NCI-H748 (cell line): ENCODE data around the gene NAV2.

ENCODE experiments used
- DNase-seq: peaks from one replicate; lab custom pipeline; 2025; ENCODE audit not compliant: unreplicated experiment; lab: John Stamatoyannopoulos, UW

The NAV2 gene

DNA sequence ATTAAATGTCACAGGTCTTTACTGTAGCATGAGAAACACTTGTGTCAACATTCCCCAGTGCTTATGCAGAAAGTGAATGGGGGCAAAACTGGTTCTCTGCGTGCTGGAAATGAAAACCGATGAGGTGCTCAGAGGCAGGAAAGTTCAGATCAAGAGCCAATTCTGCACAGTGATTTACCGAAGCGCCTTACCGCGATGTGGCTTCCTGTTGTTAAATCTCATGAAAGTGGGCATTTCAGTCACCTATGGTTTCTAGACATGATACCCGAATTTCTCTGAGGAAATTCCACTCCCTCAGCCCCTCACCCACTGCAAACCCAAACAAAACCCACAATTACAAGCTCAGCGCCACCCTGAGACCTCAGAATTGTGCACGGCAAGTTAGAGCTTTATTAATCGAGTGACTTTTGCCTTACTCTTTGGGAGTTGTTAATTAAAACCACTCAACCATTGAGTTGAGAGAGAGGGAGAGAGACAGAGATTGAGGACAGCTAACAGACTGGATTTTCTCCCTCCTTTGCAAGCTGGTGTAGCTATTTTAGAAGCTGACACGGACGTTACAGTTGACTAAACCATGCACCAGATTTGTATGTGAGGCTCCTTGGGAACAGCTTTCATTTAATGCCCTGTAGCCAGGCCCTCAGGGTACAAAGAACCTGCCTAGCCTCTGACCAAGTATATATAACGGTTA, 251.2 kb downstream of the NAV2 start:
- peak; percentile 56 for DNase-seq

DNA sequence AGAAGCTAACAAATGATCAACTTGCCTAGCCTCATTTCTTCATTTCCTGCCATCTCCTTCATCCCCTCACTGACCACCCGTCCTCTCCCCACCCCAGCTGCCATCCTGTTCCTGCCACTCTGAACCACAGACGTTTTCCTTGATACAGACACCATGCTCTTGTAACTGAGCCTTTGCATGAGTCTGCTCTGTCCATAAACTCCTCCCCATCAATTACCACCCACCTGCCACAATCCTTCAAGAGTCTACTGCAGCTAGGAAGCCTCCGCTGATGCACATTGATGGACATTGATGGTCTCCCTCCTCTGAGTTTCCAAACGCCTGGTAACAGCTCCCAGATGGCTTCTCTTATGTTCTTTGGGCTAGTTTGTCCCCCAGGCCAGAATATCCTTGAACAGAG, 253.8 kb downstream of the NAV2 start:
- DNase-seq: no peak

DNA sequence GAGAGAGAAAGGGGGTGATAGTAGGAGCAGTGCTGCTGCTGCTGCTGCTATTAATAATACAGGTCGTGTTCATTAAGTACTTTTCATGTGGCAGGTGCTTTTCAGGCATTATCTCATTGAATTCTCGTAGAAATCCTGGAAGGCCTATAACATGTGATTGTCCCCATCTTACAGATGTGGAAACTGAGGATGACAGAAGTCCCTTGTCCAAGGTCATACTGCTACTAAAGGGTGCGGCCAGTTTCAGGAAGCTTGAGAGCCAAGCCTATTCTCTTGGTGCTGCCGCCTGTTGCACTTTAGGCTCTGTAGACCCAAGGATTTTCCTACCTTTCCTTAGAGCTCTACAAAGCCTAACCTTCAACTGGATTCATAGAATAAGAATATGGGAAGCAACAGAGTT, 254.3 kb downstream of the NAV2 start:
- no peak for DNase-seq

DNA sequence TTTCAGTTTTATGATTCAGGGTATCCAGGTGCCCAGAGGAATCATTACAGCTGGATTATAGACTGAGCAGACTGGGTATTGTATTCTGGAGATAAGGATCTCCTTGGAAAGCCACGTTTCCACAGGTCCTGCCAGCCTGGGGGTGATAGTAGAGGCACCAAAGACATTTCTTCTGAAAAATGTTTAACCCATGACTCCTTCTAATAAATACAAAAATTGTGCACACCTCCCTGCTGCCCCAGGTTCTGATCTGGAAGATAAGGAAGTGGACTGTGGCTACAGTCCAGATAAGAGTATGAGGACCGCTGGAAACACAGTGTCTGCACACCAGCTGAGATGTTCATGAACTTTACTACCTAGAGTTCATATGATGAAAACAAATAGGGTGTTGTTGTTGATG, 255.2 kb downstream of the NAV2 start:
- no peak for DNase-seq

DNA sequence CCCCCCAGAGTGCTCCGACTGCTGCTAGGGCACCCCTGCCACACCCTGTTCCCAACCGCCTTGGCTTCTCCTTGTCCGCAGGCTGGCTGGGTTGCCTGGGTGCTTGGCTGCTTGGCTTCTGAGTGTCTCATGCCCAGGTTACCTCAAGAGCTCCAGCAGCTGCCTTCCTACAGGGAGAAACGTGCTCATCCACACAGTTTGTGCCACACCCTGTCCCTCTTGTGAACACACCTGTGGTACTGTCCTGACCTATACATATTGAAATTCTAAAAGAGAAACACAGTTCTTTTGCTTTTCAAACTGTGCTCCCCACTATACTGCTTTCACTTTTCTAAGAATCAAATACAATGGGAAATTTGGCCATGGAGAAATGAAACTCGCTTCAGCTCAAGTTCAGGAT, 256.2 kb downstream of the NAV2 start:
- DNase-seq: peak; percentile 91

DNA sequence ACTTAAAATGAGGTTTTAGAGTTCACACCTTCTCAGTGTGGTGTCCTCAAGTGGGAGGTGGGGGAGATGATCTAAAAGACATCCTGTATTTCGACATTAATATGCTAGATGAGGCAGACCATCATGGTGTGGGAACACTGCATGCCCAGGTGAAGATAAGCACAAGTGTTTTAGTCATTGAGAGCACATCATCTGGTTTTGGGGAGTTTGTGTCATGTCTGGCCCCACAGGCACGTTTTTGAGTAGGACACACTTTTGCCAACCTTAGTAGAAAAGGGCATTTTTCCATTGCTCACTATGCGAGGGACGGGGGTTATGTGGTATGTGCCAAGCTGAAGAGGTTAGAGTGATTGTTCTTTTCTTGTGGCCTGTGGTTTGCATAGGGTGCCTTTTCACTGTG, 258.3 kb downstream of the NAV2 start:
- no peak for DNase-seq

DNA sequence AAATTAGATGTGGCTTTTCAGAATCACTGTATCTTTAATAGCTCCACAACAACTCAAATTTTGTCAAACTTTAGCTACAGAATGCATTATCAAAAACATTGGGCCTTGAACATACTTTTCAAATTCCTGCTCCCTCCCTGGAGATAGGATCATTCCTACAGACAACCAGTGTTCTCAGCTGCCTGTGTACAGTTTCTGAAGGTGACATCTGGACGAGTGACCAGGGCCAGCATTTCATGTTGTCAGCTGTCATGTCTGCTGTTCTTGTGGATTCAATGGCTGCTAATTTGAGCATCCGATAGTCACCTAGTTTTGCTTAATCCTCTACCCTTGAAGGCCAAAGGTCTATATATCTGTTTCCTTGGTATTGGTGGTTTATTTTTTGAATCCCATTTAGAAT, 259.5 kb downstream of the NAV2 start:
- DNase-seq: no peak

DNA sequence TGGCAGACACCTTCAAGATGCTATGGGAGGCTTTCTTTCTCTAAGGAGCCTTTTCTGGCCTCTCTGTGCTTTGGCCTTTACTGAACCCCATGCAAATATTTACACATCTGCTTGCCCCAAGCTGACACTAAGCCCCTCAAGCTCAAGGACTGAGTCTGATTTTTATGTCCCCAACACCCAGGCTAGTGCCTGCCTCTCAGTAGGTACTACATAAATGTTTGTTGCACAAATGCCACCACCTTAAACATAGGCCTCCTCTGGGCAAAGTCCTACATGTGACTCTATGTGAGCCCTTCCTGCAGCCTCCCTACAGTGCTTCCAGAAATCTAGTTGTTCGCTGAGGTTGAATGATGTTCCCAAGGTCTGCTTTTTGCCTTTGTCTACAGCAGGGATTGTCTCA, 260.0 kb downstream of the NAV2 start:
- no peak for DNase-seq

DNA sequence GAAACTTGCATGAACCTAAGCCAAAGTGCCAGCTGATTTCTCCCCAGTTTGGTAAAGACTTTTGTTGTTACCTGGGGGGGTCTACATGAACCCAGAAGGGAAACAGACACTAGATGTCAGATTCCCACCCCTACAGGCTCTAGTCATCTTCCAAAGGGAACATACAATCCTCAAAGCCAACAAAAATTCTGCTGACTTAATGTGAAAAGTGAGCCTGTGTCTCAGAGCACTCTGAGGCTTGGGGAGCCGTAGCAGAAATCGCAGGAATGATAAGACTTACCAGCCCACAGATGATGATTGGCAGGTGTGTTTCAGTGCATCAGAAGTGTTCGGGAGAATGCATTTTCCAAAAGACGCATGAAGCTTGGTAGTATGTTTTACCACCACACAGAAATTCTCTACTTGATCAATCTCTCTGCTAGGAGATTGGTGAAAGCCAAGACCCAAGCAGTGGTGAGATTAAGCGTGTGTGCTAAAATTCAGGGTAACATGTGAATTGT, 260.5 kb downstream of the NAV2 start:
- DNase-seq: no peak

DNA sequence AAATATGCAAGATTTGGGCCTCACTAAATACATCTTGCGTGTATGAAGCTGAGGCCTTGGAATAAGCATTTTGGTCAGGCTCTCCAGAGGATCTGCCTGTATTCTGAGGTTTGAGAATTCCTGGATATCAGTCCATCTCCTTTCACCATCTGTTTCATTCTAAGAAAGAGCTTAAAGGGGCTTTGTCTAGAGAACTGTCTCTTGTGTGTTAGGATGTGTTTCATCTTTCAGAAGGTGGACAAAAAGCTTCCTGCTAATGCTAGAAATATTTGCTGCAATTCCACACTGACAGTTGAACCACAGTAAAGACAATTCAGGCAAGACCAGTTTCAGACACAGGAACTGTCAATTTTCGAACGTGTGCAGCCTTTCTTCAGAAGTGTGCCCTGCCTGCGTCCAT, 262.2 kb downstream of the NAV2 start:
- DNase-seq: no peak

DNA sequence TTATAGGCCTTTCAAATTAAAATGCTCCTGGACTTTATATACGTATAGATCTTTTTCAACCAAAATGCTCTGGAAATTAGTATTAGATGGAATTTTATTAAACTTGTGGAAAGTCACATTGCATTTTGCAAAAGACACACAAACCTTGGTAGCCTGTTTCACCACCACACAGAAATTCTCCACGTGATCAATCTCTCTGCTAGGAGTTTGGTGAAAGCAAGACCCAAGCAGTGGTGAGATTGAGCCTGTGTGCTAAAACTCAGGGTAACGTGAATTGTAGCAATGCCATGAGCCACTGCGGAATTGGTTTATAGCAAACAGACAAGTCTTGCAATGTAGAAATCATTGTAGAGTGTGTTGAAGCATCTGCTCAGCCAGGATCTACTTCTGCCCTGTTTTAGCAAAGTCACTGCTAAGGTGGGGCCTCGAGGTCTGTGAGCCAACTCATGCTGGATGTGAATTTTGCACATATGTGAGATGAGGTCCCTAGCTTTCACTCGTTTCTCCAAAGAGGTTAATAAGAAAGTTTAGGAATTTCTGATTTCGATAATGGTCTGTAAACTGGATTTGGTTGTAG, 262.9 kb downstream of the NAV2 start:
- DNase-seq: no peak

DNA sequence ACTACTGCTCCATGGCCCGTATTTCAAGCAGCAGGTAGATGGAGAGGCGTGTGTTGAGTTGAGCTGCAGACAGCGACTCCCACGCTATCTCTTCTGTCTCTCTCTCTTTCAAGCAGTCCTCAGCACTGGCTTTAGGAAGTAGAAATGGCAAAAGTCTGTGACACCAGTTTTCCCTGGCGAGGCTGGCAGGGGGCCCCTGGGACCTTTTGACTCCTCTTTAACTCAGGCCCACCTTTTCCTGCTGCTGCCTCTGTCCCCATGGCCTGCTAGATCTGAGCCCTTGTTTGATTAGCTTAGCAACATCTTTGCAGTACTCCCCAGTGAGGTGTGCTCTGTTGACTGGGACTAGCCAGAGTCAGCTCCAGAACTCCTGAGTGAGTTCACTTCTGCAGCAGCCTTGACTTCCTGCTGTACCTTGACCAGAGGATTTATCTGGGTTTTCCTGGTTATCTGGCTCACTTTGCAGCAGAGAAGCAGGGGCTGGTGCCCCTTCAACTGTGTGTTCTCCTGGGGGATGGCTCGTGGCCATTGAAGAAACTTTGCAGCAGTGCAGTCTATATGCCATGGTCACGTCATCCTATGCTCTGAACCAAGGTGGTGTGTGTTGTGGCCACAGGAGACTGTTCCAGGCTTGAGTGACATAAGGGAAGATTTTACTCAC, 263.8 kb downstream of the NAV2 start:
- DNase-seq: no peak

DNA sequence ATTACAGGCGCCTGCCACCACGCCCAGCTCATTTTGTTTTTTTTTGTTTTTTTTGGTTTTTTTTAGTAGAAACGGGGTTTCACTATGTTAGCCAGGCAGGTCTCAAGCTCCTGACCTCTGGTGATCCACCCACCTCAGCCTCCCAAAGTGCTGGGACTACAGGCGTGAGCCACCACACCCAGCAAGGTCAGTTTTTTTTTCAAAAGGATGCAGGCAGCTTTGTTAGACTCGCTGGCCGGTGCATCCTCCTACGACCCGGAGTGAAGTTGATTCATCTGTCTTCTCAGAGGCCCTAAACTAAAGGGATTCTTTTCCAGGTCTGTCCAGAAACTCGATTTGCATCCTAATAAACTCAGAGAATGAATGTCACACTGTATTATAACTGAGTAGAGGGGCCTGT, 265.3 kb downstream of the NAV2 start:
- no peak for DNase-seq

DNA sequence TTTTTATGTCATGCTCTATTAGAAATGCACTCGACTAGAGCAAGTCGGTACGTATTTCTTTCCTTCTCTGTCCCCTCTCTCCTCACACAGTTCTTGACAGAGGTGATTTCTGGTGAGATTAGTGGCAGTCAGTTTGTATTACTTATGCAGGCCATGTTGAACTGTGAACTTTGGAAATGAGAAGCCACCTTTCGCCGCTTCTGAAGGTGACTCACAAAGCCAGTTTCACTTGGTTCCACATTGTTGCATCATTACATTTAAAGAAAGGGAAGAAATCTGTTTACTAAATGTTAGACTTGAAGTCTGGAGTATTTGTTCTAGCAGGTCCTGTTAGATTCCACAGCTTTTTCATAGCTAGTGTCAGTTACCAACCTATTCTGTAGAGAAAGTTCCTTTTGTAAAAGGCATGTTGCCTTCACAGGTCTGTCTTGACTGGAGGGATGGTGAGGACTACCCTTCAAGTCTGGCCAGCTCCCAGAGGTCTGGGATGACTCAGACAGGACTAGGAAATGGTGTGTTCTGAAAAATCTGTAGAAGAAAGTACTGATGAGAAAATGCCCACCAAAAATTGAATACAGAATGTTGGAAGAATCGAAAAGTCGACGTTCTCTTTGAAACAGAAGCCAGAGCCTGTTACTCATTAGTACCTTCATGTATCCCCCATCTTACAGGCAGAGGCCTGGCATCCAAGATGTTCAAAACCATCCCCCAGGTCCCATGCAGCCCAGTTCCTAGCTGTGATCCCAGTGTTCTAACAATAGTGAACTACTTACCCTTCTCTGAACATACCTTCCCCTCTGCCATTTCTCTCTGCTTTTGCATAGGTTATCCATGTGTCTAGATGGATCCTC, 266.3 kb downstream of the NAV2 start:
- no peak for DNase-seq

DNA sequence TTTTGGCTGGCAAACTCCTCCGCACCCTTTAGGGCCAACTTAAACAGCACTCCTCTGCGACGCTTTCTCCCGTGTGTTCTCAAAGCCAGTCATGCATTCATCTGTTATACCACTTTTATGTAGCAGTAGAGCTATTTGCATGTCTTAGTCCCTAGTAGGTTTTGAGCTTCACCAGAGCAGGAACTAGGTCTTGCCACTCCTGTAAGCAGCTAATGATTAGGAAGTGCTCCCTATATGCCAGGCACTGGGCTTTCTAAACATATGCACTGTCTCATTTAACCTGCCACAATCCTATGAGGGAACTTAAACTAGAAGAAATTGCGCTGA, 266.8 kb downstream of the NAV2 start:
- DNase-seq: no peak

DNA sequence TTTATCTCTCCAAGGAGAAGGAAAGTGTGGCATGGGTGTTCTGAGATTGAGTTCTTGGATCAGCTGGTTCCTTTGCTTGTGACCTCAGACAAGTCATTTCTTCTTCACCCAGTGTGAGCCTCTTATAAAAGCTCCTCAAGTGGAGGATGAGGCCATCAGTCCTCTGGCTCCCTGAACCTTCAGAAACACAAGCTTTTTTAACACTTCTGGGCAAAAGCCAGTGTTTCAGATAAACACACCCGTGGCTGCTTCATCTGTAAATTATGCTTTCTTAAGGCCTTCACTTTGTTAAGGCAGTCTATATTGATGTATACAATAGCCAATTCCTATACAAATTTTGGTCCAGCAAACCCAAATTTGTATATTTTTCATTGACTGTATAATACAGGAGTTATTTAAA, 267.8 kb downstream of the NAV2 start:
- no peak for DNase-seq

DNA sequence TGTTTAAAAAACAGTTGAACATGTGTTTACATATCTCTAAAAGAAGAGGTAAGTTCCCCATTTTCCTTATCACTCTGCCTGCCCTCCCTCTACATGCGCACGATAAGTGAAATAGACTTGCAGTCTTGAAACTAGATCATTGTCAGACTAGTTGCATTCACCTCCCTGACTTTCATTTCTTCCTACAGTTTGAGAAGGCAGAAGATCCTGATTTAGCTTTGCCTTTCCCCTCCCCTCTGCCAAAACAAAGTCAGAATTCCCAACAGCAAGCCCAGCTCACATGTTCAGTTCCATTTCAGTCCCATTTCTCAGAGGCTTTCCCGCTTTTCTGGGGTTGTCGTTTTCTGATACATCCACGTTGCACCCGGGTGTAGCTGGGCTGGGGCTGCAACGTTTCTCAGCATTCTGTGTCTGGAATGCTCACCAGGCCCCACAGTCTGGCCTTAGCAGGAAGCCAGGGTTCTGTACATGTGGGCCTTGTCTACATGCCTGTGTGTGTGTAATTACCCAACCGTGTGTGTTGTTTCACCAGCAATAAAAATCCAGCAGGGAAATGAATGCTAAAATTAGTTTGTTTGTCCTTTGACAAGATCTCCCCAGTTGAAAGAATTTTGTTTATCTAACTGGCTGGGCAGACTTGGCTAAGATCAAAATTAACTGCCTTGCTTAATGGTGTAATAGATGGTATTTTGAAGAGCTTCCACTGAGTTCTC, 268.5 kb downstream of the NAV2 start:
- peak; percentile 43 for DNase-seq

DNA sequence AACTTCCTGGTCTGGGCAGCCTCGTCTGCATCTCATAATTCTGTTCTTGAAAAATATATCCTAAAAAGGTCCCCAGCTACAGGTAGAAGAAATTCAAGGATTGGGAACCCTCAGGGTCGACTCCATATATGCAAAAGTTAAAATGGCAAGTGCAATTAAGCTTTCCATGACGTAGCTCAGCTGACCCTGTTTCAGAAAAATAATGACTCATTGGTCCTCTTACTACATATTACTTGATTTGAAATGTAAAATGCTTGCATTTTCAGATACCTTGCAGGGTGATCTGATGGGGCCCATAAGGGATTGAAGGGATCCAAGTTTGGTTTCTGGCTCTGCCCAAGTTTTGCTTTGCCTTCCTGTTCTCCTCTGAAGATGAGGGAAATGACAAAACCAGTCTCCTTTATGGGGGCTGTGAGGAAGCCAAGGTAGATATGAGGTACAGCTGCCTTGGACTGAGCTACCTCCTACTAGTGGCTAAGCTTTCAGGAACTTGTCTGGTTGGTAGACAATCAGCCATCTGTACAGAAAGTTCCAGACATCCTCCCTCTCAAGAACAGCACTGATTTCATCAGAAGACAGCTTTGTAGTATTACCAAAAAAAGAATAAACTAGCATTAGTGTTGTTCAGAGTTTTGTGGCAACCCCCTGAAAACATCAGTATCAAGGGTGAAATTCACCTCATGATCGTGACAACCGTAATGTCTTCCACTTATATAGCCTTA, 270.3 kb downstream of the NAV2 start:
- no peak for DNase-seq

DNA sequence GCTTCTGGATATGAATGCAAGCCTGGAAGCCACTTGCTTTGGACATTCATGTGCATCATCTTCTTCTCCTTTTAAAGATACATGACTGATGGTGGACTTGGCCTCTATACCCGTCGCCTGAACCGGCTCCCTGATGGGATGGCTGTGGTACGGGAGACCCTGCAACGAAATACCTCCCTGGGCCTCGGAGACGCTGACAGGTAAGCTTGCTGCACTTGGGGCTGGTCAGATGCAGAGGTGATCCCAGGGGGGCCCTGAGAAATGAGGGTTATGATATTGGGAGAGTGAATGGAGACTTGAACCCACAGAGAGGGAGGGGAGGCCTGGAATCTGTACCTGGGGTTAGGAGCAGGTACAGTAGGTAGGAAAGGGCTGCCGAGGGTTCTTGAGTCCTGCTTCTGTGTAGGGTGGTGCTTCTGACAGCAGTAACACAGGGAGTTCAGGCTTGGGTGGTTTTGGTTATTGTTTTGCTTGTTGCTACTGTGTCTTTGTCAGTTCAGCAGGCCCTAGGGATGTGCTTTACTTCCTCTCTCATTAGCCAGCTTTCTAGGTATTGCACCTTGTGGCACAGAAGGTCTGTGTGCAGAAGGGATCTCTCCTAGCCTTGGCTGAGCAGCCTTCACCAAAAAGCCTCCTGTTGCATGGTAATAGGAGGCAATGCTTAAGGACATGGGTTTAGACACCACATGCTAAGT, 271.6 kb downstream of the NAV2 start:
- DNase-seq: no peak

DNA sequence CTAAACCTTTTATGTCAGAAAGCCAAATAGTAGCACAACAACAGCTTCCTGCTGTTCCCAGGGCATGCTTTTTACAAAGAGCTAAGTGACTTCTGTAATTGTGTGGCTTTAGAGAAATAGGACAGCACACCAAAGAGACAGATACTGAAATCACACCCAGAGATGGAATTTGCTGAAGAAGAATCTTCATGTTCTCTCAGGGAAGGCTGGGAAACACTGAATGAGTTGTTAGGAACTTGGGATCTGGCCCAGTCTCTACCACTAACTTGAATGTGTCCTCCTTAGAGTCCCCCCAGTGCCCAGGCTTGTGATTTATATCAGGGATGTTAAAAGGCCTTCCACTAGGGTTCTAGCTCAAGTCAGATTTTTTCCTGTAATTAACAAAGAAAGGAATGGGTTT, 272.5 kb downstream of the NAV2 start:
- DNase-seq: no peak
